ENCODE measurements around the gene CLEC4M. TPM values are rescaled to one million over a fixed set of nuclear protein-coding genes. Genes with fewer than 3 reads are reported as not detected.

The CLEC4M gene
- total and polyA plus RNA-seq, 2 of the 8 experiments (the other 6 are each of a cell fraction or from before 2014, with no cell fraction given): not detected

DNA sequence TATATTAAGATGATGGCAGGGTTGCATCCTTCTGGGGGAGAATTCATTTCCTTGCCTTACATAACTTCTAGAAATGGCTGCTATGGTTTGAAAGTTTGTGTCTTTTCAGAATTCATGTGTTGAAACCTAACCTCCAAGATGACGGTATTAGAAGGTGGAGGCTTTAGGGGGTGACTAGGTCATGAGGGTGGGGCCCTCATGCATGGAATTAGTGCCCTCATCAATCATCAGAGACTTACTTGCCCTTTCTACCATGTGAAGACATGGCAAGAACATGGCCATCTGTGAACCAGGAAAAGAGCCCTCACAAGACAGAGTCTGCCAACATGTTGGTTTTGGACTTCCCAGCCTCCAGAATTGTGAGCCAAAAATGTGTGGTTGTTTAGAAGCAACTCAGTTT is 46.3 kb upstream of the CLEC4M start (continued):
- TF ChIP-seq MAFK (IDR thresholded peaks at IDR 0.05; ENCODE audit: low read depth, low read length) (no peak), CBX8 (IDR thresholded peaks at IDR 0.05; ENCODE audit: borderline replicate concordance, low read depth, low read length) (no peak), EZH2 (IDR thresholded peaks at IDR 0.05; ENCODE audit: low read depth, low read length, severe bottlenecking) (no peak), ZNF274 (IDR thresholded peaks at IDR 0.05; ENCODE audit: borderline replicate concordance, extremely low read depth, low read length) (no peak)

All from H1 (cell line).